ENCODE data around the gene HMOX2.
A peak's percentile ranks its signal among the peaks of the same experiment; 100 is the strongest.

The HMOX2 gene

DNA sequence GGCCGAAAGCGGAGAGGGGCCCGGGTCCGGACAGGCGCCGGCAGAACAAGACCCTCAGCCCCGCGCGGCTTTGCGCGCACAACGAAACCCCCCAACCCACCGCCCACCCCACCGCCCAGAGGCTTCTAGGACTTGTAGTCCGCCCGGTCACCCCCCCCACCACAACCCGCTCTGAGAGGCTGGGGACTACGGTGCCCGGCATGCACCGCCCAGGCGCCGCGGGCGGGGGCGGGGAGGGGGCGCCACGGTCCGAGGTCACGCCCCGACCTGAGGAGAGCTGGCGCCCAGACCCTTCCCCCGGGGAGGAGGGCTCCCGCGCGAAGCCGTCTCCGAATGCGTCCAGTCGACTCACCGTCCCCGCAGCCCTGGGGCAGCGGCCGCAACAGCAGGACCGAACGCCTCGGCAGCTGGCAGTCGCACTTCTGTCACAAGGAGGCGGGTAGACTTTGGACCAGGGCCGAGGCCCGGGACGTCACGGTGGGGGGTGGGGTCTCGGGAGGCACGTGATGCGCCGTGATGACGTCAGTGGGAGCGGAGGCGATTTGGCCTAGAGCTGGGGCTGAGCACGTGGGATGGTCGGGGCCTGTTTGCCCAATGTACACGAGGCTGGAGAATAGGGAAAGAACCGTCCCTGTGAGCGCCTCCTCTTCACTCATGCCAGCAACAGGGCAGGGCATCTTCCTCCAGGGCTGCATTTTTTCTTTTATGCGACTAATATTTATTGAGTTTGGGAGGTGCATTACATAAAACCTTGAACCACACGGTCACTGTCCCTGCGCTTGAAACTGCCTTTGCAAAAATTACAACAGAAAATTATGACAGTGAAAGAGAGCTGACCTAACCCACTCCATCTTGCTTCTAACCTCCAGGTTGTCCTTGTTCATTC lies 62.4 kb downstream of the HMOX2 start, which contains the start of gene CDIP1:
CDIP1 (minus strand) TSS at position 424 of the 886 bp plus-strand sequence. CDS start 24,643 bp downstream, outside the sequence.
- Mint-ChIP-seq H3K27me3 (no peaks in the 10 kb centered on the region), H3K9me3 (peaks cover 7 to 10% of the 10 kb centered on the region in 2 donors), H3K27ac (peak within 1 kb of the TSS in 1 of 2 donors; percentile 85), H3K4me3 (peak within 1 kb of the TSS; percentile 83 to 89), H3K4me1 (peaks cover 42% of the 10 kb centered on the region)
- DNase-seq (peak; percentile 92 to 95), ATAC-seq (peak; percentile 88)

DNA sequence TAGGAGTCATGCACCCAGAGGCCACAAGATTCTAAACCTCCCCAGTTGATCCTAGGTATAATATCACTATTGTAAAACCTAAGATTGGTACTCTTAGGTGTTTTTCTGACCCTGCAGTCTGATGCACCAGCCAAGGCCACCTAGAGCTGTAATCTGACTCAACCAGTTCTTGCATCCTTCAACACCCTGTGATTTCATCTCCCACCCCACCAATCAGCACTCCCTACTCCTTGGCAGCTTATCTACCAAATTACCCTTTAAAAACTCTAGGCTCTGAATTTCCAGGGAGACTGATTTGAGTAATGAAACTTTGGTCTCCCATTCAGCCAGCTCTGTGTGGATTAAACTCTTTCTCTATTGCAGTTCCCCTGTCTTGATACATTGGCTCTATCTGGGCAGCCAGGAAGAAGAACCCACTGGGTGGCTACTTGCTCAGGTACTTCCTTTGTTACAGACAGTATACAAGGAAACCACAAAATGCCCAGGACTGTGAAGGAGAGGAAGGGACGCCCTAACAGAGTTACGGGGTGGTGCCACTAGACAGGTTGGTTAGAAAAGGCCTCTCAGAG lies 63.6 kb downstream of the HMOX2 start:
- Mint-ChIP-seq H3K27ac (no peak overlapping the region), H3K27me3 (no peaks in the 10 kb centered on the region), H3K9me3 (peaks cover 7 to 10% of the 10 kb centered on the region in 2 donors), H3K4me1 (peaks cover 30% of the 10 kb centered on the region), H3K4me3 (no peak overlapping the region)
- no peak for DNase-seq
- ATAC-seq, result no peak

DNA sequence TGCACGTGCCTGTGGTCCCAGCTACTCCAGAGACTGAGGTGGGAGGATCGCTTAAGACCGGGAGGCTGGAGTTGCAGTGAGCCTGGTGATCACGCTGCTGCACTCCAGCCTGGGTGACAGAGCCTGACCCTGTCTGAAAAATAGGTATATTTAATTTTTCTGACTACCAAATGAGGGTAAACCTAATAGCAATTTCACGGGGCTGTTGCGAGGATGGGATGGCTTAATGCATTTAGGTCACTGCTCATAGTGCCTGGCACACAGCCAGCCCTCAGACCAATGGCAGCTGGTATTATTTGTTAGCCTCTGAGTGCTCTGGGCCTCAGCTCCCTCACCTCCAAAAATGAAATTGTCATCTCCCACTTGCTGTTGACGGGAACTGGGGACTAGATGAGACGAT lies 68.3 kb downstream of the HMOX2 start:
- peaks cover 7 to 10% of the 10 kb centered on the region in 2 donors for H3K9me3 Mint-ChIP-seq
- ATAC-seq (no peak), DNase-seq (no peak)
- peaks cover 9% of the 10 kb centered on the region for H3K4me1 Mint-ChIP-seq
- no peak overlapping the region for H3K4me3 Mint-ChIP-seq
- H3K27ac Mint-ChIP-seq, result no peak overlapping the region
- H3K27me3 Mint-ChIP-seq, result no peaks in the 10 kb centered on the region

DNA sequence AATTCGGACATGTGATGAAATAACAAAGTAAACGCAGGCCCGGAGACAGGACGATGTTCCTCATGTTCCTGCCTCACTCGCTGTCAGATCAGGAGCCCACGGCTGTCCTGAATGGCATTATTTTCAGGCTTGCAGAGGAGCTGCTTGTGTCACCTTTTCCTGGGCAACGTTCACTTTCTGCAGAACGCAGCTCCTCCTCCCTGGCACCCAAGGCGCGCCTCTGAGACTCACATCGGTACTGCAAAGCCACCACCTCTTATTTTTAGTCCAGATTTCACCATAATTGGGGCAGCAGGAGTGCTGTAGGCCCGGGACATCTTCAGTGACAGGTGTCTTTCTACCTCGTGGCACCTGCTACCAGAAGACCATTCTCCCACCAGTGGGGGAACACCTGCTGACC lies 71.9 kb downstream of the HMOX2 start:
- Mint-ChIP-seq H3K4me1 (peaks cover 9% of the 10 kb centered on the region), H3K9me3 (no peaks in the 10 kb centered on the region), H3K4me3 (no peak overlapping the region), H3K27me3 (no peaks in the 10 kb centered on the region), H3K27ac (no peak overlapping the region)
- no peak for ATAC-seq
- no peak for DNase-seq

DNA sequence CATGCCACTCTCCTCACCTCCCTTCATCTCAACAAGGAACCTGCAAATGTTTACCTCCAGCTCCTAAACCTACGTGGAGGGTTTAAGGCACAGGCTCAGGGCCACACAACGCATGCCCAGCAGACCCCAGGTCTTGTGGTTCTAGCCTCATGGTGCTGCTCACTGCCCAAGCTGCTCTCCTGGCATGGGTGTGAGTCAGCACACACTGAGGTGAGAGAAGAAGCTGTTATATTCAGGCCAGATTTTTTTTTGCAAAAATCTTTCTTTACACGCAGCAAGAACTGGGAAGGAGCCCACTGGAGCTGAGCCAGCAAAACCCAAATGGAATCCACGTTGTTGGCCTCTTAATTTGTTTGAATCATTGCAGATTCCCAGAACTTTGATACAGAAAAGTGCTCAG lies 74.4 kb downstream of the HMOX2 start:
- H3K27me3 Mint-ChIP-seq, result no peaks in the 10 kb centered on the region
- DNase-seq, result no peak
- H3K27ac Mint-ChIP-seq, result peak overlapping the region in 1 of 2 donors; percentile 86
- H3K9me3 Mint-ChIP-seq, result no peaks in the 10 kb centered on the region
- no peak for ATAC-seq
- H3K4me1 Mint-ChIP-seq, result peaks cover 9% of the 10 kb centered on the region
- H3K4me3 Mint-ChIP-seq, result no peak overlapping the region

DNA sequence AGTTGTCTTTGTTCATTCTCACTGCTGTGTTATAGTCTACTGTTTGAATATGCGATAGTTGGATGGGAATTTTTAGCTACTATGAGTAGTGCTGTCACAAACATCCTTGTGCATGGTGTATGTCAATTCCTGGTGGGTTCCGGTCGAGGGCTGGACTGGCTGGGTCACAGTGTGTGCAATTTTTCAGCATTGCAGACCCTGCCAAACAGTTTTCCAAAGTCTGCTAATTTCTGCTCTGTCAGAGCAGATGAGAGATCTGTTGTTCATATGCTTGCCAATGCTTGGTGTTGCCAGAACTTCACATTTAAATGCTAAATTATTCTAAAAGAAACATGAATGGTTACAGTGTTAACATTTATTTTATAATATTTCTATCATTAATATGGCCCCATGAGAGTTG lies 76.3 kb downstream of the HMOX2 start:
- Mint-ChIP-seq H3K4me3 (no peak overlapping the region), H3K27ac (no peak overlapping the region), H3K27me3 (no peaks in the 10 kb centered on the region), H3K4me1 (peaks cover 9% of the 10 kb centered on the region), H3K9me3 (no peaks in the 10 kb centered on the region)
- DNase-seq, result no peak
- ATAC-seq, result no peak

DNA sequence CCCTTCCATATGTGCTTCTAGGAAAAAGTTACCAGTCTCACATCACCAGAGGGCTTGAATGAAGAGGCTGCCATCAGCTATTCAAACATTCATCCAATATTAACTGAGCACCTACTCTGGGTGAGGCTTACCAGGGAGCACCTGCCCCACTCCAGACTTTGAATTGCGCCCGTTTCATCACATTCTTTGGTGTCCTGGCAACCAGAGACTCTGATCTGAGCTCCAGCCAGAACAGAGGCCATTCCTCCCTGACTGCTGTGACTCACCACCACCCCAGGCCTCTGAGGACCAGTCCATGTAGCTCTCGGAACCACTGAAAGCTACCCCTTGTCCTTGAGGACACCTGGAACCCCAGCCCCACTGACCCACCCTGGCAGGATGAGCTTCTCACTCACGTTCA lies 79.9 kb downstream of the HMOX2 start, which contains the start of gene C16orf96:
C16orf96 (plus strand) TSS at position 229 of the 400 bp plus-strand sequence; CDS start at position 379, 150 bp downstream.
- no peaks in the 10 kb centered on the region for H3K4me1 Mint-ChIP-seq
- no peak for ATAC-seq
- no peak for DNase-seq
- H3K4me3 Mint-ChIP-seq, result no peak within 1 kb of the TSS
- H3K27me3 Mint-ChIP-seq, result no peaks in the 10 kb centered on the region
- H3K9me3 Mint-ChIP-seq, result no peaks in the 10 kb centered on the region
- H3K27ac Mint-ChIP-seq, result peak within 1 kb of the TSS in 1 of 2 donors; percentile 34

DNA sequence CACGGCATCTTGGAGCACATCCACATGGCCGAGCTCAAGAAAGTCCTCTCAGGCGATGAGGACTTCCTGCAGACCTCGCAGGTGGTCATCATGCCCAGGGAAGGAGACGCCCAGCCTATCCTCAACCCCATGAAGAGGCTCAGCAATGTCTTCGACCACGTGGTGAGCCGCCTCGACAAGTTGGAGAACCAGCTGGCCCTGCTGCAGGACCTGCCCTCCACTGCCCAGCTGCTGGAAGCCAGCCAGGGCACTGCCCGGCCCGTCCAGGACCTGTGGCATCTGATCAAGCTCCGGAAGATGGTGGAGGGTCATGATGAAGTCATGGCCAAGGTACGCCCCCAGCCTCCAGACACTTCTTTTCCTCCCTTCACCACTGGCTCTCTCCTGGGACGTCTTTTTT lies 80.4 kb downstream of the HMOX2 start:
- DNase-seq (no peak), ATAC-seq (no peak)
- H3K9me3 Mint-ChIP-seq, result no peaks in the 10 kb centered on the region
- H3K27me3 Mint-ChIP-seq, result no peaks in the 10 kb centered on the region
- H3K4me3 Mint-ChIP-seq, result no peak overlapping the region
- no peak overlapping the region for H3K27ac Mint-ChIP-seq
- H3K4me1 Mint-ChIP-seq, result no peaks in the 10 kb centered on the region

DNA sequence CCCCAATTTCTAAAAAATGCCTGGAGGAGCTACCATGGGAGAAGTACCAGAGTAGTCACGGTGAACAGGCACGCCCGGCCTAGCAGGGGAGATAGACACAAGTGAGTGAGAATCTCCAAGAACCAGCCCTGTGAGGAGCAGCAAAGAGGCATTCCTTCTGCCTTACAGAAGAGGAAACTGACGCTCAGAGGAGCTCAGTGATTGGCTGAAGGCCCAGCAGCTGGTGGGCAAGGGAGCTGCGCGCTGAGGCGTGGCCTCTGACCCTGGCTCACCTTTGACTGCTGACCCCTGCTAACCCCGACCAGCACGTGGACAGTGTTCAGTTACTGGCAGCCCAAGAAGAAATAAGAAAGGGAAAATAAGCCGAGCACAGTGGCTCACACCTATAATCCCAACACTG lies 81.8 kb downstream of the HMOX2 start:
- H3K9me3 Mint-ChIP-seq, result no peaks in the 10 kb centered on the region
- H3K4me3 Mint-ChIP-seq, result no peak overlapping the region
- no peak overlapping the region for H3K27ac Mint-ChIP-seq
- DNase-seq (no peak), ATAC-seq (no peak)
- H3K4me1 Mint-ChIP-seq, result no peaks in the 10 kb centered on the region
- no peaks in the 10 kb centered on the region for H3K27me3 Mint-ChIP-seq

Measured in stimulated activated naive CD8-positive, alpha-beta T cell treated with anti-CD3 and anti-CD28 coated beads, Interleukin-15, amount 100 ng/mL, for 72 hours (primary cell).